ENCODE results near the gene CCNB1.
"Not testable (repeated sequence)": the region's sequence is repeated elsewhere in the genome, so short reads cannot be mapped to it uniquely, and the experiment has no call there.

Gene CCNB1

GRCh38 chr5:69137807-69138206 lies 29.1 kb upstream of the CCNB1 start:
- no peak for TF ChIP-seq CTCF (IDR thresholded peaks at IDR 0.05; ENCODE audit: low read depth, low read length, missing control alignments)
- DNase-seq (ENCODE audit: extremely low read depth, low read depth), result no peak
- no peak overlapping the region for H3K4me3 ChIP-seq (replicated peaks; ENCODE audit: low read depth, low read length)

- no peak for TF ChIP-seq CTCF (IDR thresholded peaks at IDR 0.05; ENCODE audit: low read depth, low read length, missing control alignments)
- no peak overlapping the region for H3K4me3 ChIP-seq (replicated peaks; ENCODE audit: low read depth, low read length)
- DNase-seq (ENCODE audit: extremely low read depth, low read depth), result no peak
These were observed 28.2 kb upstream of the CCNB1 start for GRCh38 chr5:69138766-69139165.

DNA sequence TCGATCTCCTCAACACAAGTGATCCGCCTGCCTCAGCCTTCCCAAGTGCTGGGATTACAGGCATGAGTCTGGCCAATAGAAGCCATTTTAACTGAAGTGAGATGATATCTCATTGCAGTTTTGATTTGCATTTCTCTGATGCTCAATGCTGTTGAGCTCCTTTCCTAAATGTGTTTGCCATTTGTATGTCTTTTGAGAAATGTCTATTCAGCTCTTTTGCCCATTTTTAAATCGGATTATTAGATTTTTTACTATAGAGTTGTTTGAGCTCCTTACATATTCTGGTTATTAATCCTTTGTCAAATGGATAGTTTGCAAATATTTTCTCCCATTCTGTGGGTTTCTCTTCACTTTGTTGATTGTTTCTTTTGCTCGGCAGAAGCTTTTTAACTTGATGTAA lies 26.7 kb upstream of the CCNB1 start:
- H3K4me3 ChIP-seq (replicated peaks; ENCODE audit: low read depth, low read length); DNase-seq (ENCODE audit: extremely low read depth, low read depth): not testable (repeated sequence)

GRCh38 chr5:69140827-69141226 lies 26.1 kb upstream of the CCNB1 start:
- DNase-seq (ENCODE audit: extremely low read depth, low read depth), result no peak
- H3K4me3 ChIP-seq (replicated peaks; ENCODE audit: low read depth, low read length), result no peak overlapping the region
- TF ChIP-seq CTCF (IDR thresholded peaks at IDR 0.05; ENCODE audit: low read depth, low read length, missing control alignments), result no peak

GRCh38 chr5:69148576-69148975 lies 18.4 kb upstream of the CCNB1 start:
- not testable (repeated sequence) for DNase-seq (ENCODE audit: extremely low read depth, low read depth)

DNA sequence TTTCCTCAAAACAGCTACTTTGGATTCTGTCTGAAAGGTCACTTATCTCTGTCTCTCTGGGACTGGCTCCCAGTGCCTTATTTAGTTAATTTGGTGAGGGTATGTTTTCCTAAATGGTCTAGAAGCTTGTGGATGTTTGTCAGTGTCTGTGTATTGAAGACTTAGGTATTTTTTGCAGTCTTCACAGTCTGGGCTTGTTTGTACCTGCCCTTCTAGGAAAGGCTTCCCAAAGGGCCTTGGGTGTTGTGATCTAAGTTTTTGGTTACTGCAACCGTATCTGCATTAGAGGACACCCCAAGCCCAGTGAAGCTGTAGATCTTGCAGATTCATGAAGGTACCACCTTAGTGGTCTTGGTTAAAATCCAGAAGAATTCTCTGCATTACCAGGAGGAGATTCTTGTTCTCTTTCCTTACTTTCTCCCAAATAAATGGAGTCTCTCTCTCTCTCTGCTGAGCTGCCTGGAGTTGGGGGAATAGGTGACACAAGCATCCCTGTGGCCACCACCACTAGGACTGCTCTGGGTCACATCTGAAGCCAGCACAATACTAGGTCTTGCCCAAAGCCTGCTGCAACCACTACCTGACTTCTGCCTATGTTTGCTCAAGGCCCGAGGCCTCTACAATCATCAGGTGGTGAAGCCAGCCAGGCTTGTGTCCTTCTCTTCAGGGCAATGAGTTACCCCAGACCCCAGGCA lies 17.8 kb upstream of the CCNB1 start:
- no peak for DNase-seq (ENCODE audit: extremely low read depth, low read depth)
- no peak overlapping the region for H3K4me3 ChIP-seq (replicated peaks; ENCODE audit: low read depth, low read length)
- no peak for TF ChIP-seq CTCF (IDR thresholded peaks at IDR 0.05; ENCODE audit: low read depth, low read length, missing control alignments)

More at GRCh38 chr5:69148576-69148975, 18.4 kb upstream of the CCNB1 start:
- H3K4me3 ChIP-seq (replicated peaks; ENCODE audit: low read depth, low read length), result not testable (repeated sequence)

- DNase-seq (ENCODE audit: extremely low read depth, low read depth), result no peak
- no peak overlapping the region for H3K4me3 ChIP-seq (replicated peaks; ENCODE audit: low read depth, low read length)
- no peak for TF ChIP-seq CTCF (IDR thresholded peaks at IDR 0.05; ENCODE audit: low read depth, low read length, missing control alignments)
These were observed 17.3 kb upstream of the CCNB1 start for GRCh38 chr5:69149676-69150010.

- no peak for TF ChIP-seq CTCF (IDR thresholded peaks at IDR 0.05; ENCODE audit: low read depth, low read length, missing control alignments)
- no peak for DNase-seq (ENCODE audit: extremely low read depth, low read depth)
- H3K4me3 ChIP-seq (replicated peaks; ENCODE audit: low read depth, low read length), result no peak overlapping the region
These were observed 14.2 kb upstream of the CCNB1 start for GRCh38 chr5:69152731-69153130.

Data from HFF-Myc (cell line).